Astrocyte (in vitro differentiated cells and primary cell): ENCODE data around the gene RAD51B. TPM values are rescaled to one million over a fixed set of nuclear protein-coding genes. Genes with fewer than 3 reads are reported as not detected.
A peak's percentile ranks its signal among the peaks of the same experiment; 100 is the strongest.

Experiments used
- DNase-seq: peaks from one replicate; pipeline ENCODE4 v3.0.0-alpha.2; 2010; ENCODE audit warnings: low read depth
- FAIRE-seq: peaks from 2 replicates; lab custom pipeline; 2011; peaks lifted over from hg19 to GRCh38; lab: Jason Lieb, UNC
- H2AFZ ChIP-seq: 2 replicates; pipeline ENCODE4 v1.6.0; 2012; ENCODE audit warnings: low read depth, low read length, inconsistent platforms
- H3K27ac ChIP-seq: 2 replicates; pipeline ENCODE4 v1.5.1; 2011; ENCODE audit warnings: low read depth, low read length, inconsistent platforms
- H3K27me3 ChIP-seq: 2 replicates; pipeline ENCODE4 v1.6.0; 2011; ENCODE audit warnings: low read length, inconsistent platforms; ENCODE audit not compliant: insufficient read depth
- H3K36me3 ChIP-seq: 2 replicates; pipeline ENCODE4 v1.5.1; 2011; ENCODE audit warnings: low read length, inconsistent platforms; ENCODE audit not compliant: insufficient read depth
- H3K4me1 ChIP-seq: 2 replicates; pipeline ENCODE4 v1.5.1; 2011; ENCODE audit warnings: low read length, inconsistent platforms; ENCODE audit not compliant: insufficient read depth
- H3K4me2 ChIP-seq: 2 replicates; pipeline ENCODE4 v1.6.0; 2012; ENCODE audit warnings: low read length, inconsistent platforms
- H3K4me3 ChIP-seq: 2 replicates; pipeline ENCODE4 v1.5.1; 2011; ENCODE audit warnings: low read depth, mild to moderate bottlenecking, low read length, inconsistent platforms; ENCODE audit not compliant: insufficient read depth
- H3K79me2 ChIP-seq: 2 replicates; pipeline ENCODE4 v1.6.0; 2012; ENCODE audit warnings: mild to moderate bottlenecking, low read length, inconsistent platforms; ENCODE audit not compliant: insufficient read depth
- H3K9ac ChIP-seq: 2 replicates; pipeline ENCODE4 v1.6.0; 2012; ENCODE audit warnings: mild to moderate bottlenecking, low read length, inconsistent platforms
- H3K9me3 ChIP-seq: 2 replicates; pipeline ENCODE4 v1.5.1; 2012; ENCODE audit warnings: low read depth, mild to moderate bottlenecking, low read length, inconsistent platforms; ENCODE audit not compliant: insufficient read depth
- H4K20me1 ChIP-seq: 2 replicates; pipeline ENCODE4 v1.6.0; 2012; ENCODE audit warnings: low read length, inconsistent platforms; ENCODE audit not compliant: insufficient read depth
- H3K27ac Mint-ChIP-seq: one replicate; pipeline ENCODE4 v1.8.0; 2021; ENCODE audit warnings: mild to moderate bottlenecking, mixed read lengths; ENCODE audit not compliant: unreplicated experiment
- H3K27me3 Mint-ChIP-seq: one replicate; pipeline ENCODE4 v1.8.0; 2021; ENCODE audit warnings: low read depth, mixed read lengths; ENCODE audit not compliant: unreplicated experiment
- H3K36me3 Mint-ChIP-seq: one replicate; pipeline ENCODE4 v1.8.0; 2021; ENCODE audit warnings: low read depth, mixed read lengths; ENCODE audit not compliant: unreplicated experiment
- H3K4me1 Mint-ChIP-seq: one replicate; pipeline ENCODE4 v1.8.0; 2021; ENCODE audit warnings: low read depth, mixed read lengths; ENCODE audit not compliant: unreplicated experiment
- H3K4me3 Mint-ChIP-seq: one replicate; pipeline ENCODE4 v1.8.0; 2021; ENCODE audit warnings: mild to moderate bottlenecking, moderate library complexity, mixed read lengths; ENCODE audit not compliant: unreplicated experiment
- H3K9me3 Mint-ChIP-seq: one replicate; pipeline ENCODE4 v1.8.0; 2021; ENCODE audit warnings: mild to moderate bottlenecking, mixed read lengths; ENCODE audit not compliant: unreplicated experiment
- EZH2 ChIP-seq: IDR thresholded peaks from 2 replicates; pipeline ENCODE4 v1.6.1; 2012; ENCODE audit warnings: mild to moderate bottlenecking, low read length, inconsistent platforms; ENCODE audit not compliant: insufficient read depth
- total RNA-seq: library from RNA; stranded (reverse); gene quantifications from 2 replicates; pipeline ENCODE4 v1.2.1, GENCODE V29; 2021
- TF ChIP-seq, protein P1 (sequence below): IDR thresholded peaks from 2 replicates; pipeline ENCODE4 v1.5.1; 2011; ENCODE audit warnings: low read depth, mild to moderate bottlenecking, inconsistent platforms, low read length, moderate library complexity; ENCODE audit not compliant: insufficient read depth

RAD51B gene
- total RNA-seq, 1 donor from 2014 or later: 10.8 TPM

DNA sequence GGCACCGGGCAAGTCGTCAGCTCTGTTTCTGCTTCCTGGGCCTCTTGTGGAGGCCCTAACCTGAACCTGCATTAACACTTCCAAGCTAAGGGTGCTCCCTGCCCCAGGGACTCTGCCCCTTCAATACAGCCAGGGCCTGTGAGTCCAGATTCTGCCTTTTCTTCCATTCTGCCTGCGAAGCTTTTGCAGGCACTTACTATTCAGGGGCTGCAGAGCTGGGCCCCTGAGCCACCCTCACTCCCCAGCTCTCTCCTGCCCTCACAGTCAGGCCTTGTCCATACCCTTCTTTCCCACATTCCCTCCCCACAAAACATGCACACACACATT, 872.2 kb downstream of the RAD51B start:
- H3K27ac ChIP-seq: no peak overlapping the region
- no peak overlapping the region for H3K9ac ChIP-seq
- no peak overlapping the region for H3K4me2 ChIP-seq
- no peaks in the 10 kb centered on the region for H3K9me3 ChIP-seq
- Mint-ChIP-seq H3K27ac (no peak overlapping the region), H3K36me3 (no peaks in the 10 kb centered on the region), H3K4me1 (peaks cover 49% of the 10 kb centered on the region), H3K27me3 (no peaks in the 10 kb centered on the region), H3K4me3 (no peak overlapping the region), H3K9me3 (no peaks in the 10 kb centered on the region)
- no peaks in the 10 kb centered on the region for H3K27me3 ChIP-seq
- H3K79me2 ChIP-seq: no peaks in the 10 kb centered on the region
- H3K4me1 ChIP-seq: peaks cover 53% of the 10 kb centered on the region
- H3K4me3 ChIP-seq: no peak overlapping the region
- no peaks in the 10 kb centered on the region for H4K20me1 ChIP-seq
- no peak for TF ChIP-seq EZH2
- TF ChIP-seq, protein P1, sequence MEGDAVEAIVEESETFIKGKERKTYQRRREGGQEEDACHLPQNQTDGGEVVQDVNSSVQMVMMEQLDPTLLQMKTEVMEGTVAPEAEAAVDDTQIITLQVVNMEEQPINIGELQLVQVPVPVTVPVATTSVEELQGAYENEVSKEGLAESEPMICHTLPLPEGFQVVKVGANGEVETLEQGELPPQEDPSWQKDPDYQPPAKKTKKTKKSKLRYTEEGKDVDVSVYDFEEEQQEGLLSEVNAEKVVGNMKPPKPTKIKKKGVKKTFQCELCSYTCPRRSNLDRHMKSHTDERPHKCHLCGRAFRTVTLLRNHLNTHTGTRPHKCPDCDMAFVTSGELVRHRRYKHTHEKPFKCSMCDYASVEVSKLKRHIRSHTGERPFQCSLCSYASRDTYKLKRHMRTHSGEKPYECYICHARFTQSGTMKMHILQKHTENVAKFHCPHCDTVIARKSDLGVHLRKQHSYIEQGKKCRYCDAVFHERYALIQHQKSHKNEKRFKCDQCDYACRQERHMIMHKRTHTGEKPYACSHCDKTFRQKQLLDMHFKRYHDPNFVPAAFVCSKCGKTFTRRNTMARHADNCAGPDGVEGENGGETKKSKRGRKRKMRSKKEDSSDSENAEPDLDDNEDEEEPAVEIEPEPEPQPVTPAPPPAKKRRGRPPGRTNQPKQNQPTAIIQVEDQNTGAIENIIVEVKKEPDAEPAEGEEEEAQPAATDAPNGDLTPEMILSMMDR: no peak
- no peak for FAIRE-seq
- H2AFZ ChIP-seq: no peak overlapping the region
- DNase-seq: no peak
- H3K36me3 ChIP-seq: no peaks in the 10 kb centered on the region

DNA sequence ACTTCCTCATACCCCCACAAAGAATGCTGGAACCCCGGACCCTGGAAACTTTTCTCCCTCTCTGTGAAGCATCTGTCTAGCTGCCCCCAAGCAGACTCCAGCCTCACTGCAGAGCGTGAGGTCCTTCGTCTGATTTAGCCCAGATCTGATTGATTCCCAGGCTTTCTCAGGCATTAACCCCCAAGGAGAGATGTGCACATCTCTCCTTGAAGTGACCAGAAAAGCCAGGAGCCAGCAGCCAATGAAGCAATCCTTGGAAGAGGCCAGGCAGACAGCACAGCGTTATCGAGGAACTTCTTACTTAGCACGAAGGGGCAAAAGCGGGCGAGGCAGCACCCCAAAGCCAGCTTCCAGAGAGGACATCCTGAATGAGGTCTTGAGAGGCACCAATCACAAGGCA, 872.6 kb downstream of the RAD51B start:
- H3K4me3 ChIP-seq: no peak overlapping the region
- no peaks in the 10 kb centered on the region for H3K36me3 ChIP-seq
- no peak for FAIRE-seq
- no peak overlapping the region for H3K27ac ChIP-seq
- no peaks in the 10 kb centered on the region for H4K20me1 ChIP-seq
- no peak overlapping the region for H2AFZ ChIP-seq
- H3K4me1 Mint-ChIP-seq: peaks cover 49% of the 10 kb centered on the region
- H3K4me2 ChIP-seq: no peak overlapping the region
- DNase-seq: no peak
- H3K27ac Mint-ChIP-seq: peak overlapping the region; percentile 53
- no peaks in the 10 kb centered on the region for H3K9me3 Mint-ChIP-seq
- peaks cover 53% of the 10 kb centered on the region for H3K4me1 ChIP-seq
- no peaks in the 10 kb centered on the region for H3K79me2 ChIP-seq
- TF ChIP-seq, protein P1: no peak
- no peak for TF ChIP-seq EZH2
- H3K4me3 Mint-ChIP-seq: no peak overlapping the region
- no peaks in the 10 kb centered on the region for H3K36me3 Mint-ChIP-seq
- H3K27me3 ChIP-seq: no peaks in the 10 kb centered on the region
- no peak overlapping the region for H3K9ac ChIP-seq
- no peaks in the 10 kb centered on the region for H3K9me3 ChIP-seq
- H3K27me3 Mint-ChIP-seq: no peaks in the 10 kb centered on the region

DNA sequence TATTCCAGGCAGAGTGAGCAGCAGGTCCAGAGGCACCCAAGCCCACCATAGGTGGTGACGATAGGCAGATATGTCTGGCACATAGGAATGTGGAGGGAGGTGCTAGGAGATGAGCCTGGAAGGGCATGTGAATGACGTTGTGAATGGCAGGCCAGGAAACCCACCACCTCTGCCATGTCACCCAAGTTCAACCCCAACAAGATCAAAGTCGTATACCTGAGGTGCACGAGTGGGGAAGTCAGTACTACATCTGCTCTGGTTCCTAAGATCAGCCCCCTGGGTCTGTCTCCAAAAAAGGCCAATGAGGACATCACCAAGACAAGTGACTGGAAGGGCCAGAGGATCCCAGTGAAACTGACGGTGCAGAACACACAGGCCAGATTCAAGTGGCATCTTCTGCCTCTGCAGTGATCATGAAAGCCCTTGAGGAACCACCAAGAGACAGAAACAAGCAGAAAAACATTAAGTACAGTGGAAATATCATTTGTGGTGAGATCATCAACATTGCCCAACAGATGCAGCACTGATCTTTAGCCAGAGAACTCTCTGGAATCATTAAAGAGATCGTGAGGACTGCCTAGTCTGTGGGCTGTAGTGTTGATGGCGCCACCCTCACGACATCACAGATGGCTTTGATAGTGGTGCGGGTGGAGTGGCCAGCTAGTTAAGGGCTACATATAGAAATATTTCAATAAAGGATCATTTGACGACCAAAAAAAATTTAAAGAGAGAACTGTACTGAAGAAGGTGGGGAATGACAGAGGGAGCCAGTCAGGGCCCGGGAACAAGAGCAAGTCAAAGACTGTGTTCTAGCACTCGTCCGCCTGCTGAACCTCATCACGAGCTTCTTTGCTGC, 873.6 kb downstream of the RAD51B start:
- no peak overlapping the region for H3K27ac Mint-ChIP-seq
- DNase-seq (peak; percentile 76), FAIRE-seq (no peak)
- H3K27me3 Mint-ChIP-seq: no peaks in the 10 kb centered on the region
- Histone ChIP-seq H3K9me3 (no peaks in the 10 kb centered on the region), H3K79me2 (no peaks in the 10 kb centered on the region), H3K4me1 (peaks cover 47% of the 10 kb centered on the region), H3K4me3 (no peak overlapping the region), H3K27ac (no peak overlapping the region), H2AFZ (no peak overlapping the region), H3K27me3 (no peaks in the 10 kb centered on the region), H3K4me2 (no peak overlapping the region), H4K20me1 (no peaks in the 10 kb centered on the region), H3K9ac (no peak overlapping the region), H3K36me3 (no peaks in the 10 kb centered on the region)
- no peak overlapping the region for H3K4me3 Mint-ChIP-seq
- no peaks in the 10 kb centered on the region for H3K36me3 Mint-ChIP-seq
- peaks cover 41% of the 10 kb centered on the region for H3K4me1 Mint-ChIP-seq
- H3K9me3 Mint-ChIP-seq: peaks cover 2% of the 10 kb centered on the region
- TF ChIP-seq EZH2: no peak
- TF ChIP-seq, protein P1: no peak
